Vagina (tissue), 2 donors: ENCODE results near the gene RAB24. TPM values are rescaled to one million over a fixed set of nuclear protein-coding genes. Genes with fewer than 3 reads are reported as not detected.

ENCODE experiments used
- DNase-seq, 2 donors: peaks; one replicate each; pipeline ENCODE4 v3.0.0-alpha.2; 2017; ENCODE audit errors: extremely low spot score in 2 of 2
- H3K27ac ChIP-seq: fragments of 200-600 bp; sonication (generic); one replicate; pipeline ENCODE4 v1.5.1; 2019
- H3K27me3 ChIP-seq: fragments of 200-600 bp; sonication (generic); one replicate; pipeline ENCODE4 v1.5.1; 2019
- H3K36me3 ChIP-seq, 2 donors: fragments of 200-600 bp; sonication (generic); one replicate each; pipeline ENCODE4 v1.5.1; 2017 to 2019
- H3K4me1 ChIP-seq: fragments of 200-600 bp; sonication (generic); one replicate; pipeline ENCODE4 v1.5.1; 2019
- H3K4me3 ChIP-seq, 2 donors: fragments of 200-600 bp; sonication (generic); 1 replicate in 1 of 2; 2 replicates in 1 of 2; pipeline ENCODE4 v1.5.1; 2016 to 2019
- H3K9me3 ChIP-seq: fragments of 200-600 bp; sonication (generic); one replicate; pipeline ENCODE4 v1.5.1; 2019
- CTCF ChIP-seq, 3 experiments: fragments of 450-650 bp in 2 of 3; fragments of 200-600 bp in 1 of 3; sonication (generic) in 1 of 3; IDR thresholded peaks; one replicate each; pipeline ENCODE4 v1.5.1; 2017 to 2019; ENCODE audit warnings: antibody characterized with exemption in 3 of 3, mild to moderate bottlenecking in 2 of 3, moderate library complexity in 2 of 3
- POLR2A ChIP-seq, 2 donors: fragments of 450-650 bp; IDR thresholded peaks; one replicate each; pipeline ENCODE4 v1.6.1; 2017; ENCODE audit warnings: antibody characterized with exemption in 2 of 2, mild to moderate bottlenecking in 2 of 2, moderate library complexity in 2 of 2
- POLR2AphosphoS5 ChIP-seq, 2 donors: sonication (generic); formaldehyde crosslinking; IDR thresholded peaks; one replicate each; pipeline ENCODE4 v1.9.0; 2017; ENCODE audit warnings: antibody characterized with exemption in 2 of 2, mild to moderate bottlenecking in 2 of 2, low read depth in 1 of 2; ENCODE audit not compliant: insufficient read depth in 1 of 2
- intact Hi-C: fragments of 100-400 bp; cut with DNase I; formaldehyde crosslinking; loops from one replicate; pipeline ENCODE4 v1.15.1; 2023
- total RNA-seq: library from RNA; depleted of rRNA; stranded (reverse); fragments of >200 nt; gene quantifications from one replicate; pipeline ENCODE4 v1.2.3, GENCODE V29; 2016

Gene RAB24
- total RNA-seq, 1 donor from 2014 or later: 48.6 TPM

DNA sequence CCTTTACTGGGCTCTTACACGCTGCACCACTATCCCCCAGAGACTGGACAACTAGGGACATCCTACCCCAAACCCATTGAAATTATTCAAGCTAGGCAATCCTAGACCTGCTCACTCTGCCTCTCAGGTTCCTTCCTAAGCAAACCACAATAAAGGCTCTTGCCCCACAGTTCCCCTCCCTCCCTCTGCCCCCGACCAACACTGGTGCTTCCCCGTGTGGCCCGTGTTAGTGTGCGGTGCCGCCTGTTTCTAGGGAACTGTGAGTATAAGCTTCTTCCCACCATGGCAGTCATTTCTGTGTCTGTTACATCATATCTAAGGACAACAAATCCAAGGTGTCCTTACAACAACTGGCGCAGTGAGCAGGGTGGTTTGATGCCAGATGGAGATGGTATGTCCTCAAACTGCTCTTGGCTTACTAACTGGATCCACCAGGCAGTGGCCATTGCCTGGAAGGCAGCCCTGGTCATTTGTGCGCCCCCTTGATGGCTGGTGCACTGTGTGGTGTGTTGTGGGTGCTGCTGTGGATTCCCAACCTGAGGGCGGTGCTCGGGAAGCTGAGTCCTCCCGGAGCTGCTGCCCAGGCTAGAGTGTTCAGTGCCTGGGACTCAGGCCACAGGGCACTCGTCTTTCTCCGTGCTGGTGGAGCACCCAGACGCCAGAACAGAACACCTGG lies 16.5 kb upstream of the RAB24 start:
- H3K9me3 ChIP-seq: no peaks in the 10 kb centered on the region
- intact Hi-C loops: loop anchor here (10.0 kb wide), 1 partner anchor 135 kb away; no protein-coding TSS in a partner anchor
- TF ChIP-seq POLR2AphosphoS5 (IDR thresholded peaks at IDR 0.05; ENCODE audit: insufficient read depth in 1 of 2, low read depth in 1 of 2): no peak
- TF ChIP-seq CTCF (IDR thresholded peaks at IDR 0.05): no peak
- no peak for TF ChIP-seq POLR2A (IDR thresholded peaks at IDR 0.05)
- no peaks in the 10 kb centered on the region for H3K27me3 ChIP-seq
- no peak overlapping the region for H3K4me3 ChIP-seq
- H3K27ac ChIP-seq: no peak overlapping the region
- DNase-seq: no peak
- no peaks in the 10 kb centered on the region for H3K36me3 ChIP-seq
- no peaks in the 10 kb centered on the region for H3K4me1 ChIP-seq

- no peak for DNase-seq
- Histone ChIP-seq H3K36me3 (no peaks in the 10 kb centered on the region), H3K4me3 (no peak overlapping the region), H3K27me3 (no peaks in the 10 kb centered on the region), H3K4me1 (no peaks in the 10 kb centered on the region), H3K27ac (no peak overlapping the region), H3K9me3 (no peaks in the 10 kb centered on the region)
- intact Hi-C loops: loop anchor here (10.0 kb wide), 1 partner anchor 137 kb away; no protein-coding TSS in a partner anchor
- TF ChIP-seq POLR2A (IDR thresholded peaks at IDR 0.05) (no peak), POLR2AphosphoS5 (IDR thresholded peaks at IDR 0.05; ENCODE audit: insufficient read depth in 1 of 2, low read depth in 1 of 2) (peak in 1 of 2 donors; percentile 62), CTCF (IDR thresholded peaks at IDR 0.05) (peak; percentile 59 to 71 (median 59))
Observed at GRCh38 chr5:177317959-177318377, 14.4 kb upstream of the RAB24 start.

DNA sequence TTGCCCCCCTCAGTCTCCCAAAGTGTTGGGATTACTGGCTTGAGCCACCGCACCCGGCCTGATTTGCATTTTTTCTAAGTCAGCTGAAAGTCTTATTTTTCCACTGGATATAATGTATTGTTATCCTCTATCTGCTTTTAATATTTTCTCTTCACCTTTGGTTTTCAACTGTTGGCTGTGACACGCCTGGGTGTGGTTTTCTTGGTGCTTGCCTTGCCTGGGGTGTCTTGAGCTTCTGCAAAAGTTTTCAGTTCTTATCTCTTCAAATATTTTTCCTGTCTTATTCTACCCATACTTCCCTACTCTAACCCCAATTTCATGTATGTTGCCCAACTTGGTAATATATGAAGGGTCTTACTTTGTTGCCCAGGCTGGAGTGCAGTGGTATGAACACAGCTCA lies 12.5 kb upstream of the RAB24 start:
- no peaks in the 10 kb centered on the region for H3K9me3 ChIP-seq
- intact Hi-C loops: loop anchor here (10.0 kb wide), 1 partner anchor 139 kb away; no protein-coding TSS in a partner anchor
- TF ChIP-seq POLR2A (IDR thresholded peaks at IDR 0.05) (no peak), CTCF (IDR thresholded peaks at IDR 0.05) (no peak), POLR2AphosphoS5 (IDR thresholded peaks at IDR 0.05; ENCODE audit: insufficient read depth in 1 of 2, low read depth in 1 of 2) (no peak)

GRCh38 chr5:177315411-177315810 lies 11.9 kb upstream of the RAB24 start:
- Histone ChIP-seq H3K9me3 (no peaks in the 10 kb centered on the region), H3K27ac (no peak overlapping the region), H3K4me3 (no peak overlapping the region), H3K27me3 (no peaks in the 10 kb centered on the region), H3K4me1 (peaks cover 23% of the 10 kb centered on the region), H3K36me3 (no peaks in the 10 kb centered on the region)
- intact Hi-C loops: loop anchor here (10.0 kb wide), 1 partner anchor 139 kb away; no protein-coding TSS in a partner anchor
- DNase-seq: no peak
- TF ChIP-seq CTCF (IDR thresholded peaks at IDR 0.05) (no peak), POLR2A (IDR thresholded peaks at IDR 0.05) (no peak)

More for the DNA sequence above, 12.5 kb upstream of the RAB24 start:
- Histone ChIP-seq H3K36me3 (no peaks in the 10 kb centered on the region), H3K4me3 (no peak overlapping the region), H3K27ac (no peak overlapping the region), H3K4me1 (peaks cover 17% of the 10 kb centered on the region), H3K27me3 (no peaks in the 10 kb centered on the region)
- no peak for DNase-seq
